ENCODE measurements around the gene PRDM16. TPM values are rescaled to one million over a fixed set of nuclear protein-coding genes. Genes with fewer than 3 reads are reported as not detected.

The PRDM16 gene
- polyA plus RNA-seq, 1 of the 3 experiments (the other 2 are of a cell fraction): not detected

DNA sequence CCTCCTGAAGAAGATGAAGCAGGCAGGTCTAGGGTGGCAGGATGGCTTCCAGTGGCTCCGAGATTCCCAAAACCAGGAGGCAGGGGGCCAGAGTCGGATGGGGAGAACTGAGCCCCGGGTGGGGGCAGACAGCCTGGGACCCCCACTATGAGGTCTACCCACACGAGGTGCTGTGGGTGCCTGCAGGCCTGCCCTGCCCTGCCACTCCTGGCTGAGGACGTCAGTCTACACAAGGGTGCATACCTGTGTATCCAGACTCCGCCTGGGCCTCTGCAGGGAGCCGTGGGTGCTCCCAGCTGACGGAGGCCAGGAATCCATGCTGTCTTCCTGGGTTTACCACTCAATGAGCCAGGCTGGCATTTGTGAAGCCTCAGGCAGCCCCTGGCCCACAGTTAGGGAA lies 80.3 kb downstream of the PRDM16 start:
- H3F3A ChIP-seq (replicated peaks; ENCODE audit: insufficient read depth): no peaks in the 10 kb centered on the region
- ChIA-PET CTCF (no interaction called here), POLR2A (no interaction called here)
- H4K20me1 ChIP-seq (ENCODE audit: insufficient read depth): no peaks in the 10 kb centered on the region
- H3K9me2 ChIP-seq: no peaks in the 10 kb centered on the region
- no peak overlapping the region for H3K9ac ChIP-seq
- DNase-seq: no peak
- no peaks in the 10 kb centered on the region for H3K79me2 ChIP-seq (ENCODE audit: insufficient read depth)
- no peaks in the 10 kb centered on the region for H3K9me3 ChIP-seq
- H3K36me3 ChIP-seq (replicated peaks in 1 of 2; ENCODE audit: control insufficient read depth in 1 of 2, insufficient read depth in 2 of 2, low read length in 1 of 2): no peaks in the 10 kb centered on the region
- H3K4me2 ChIP-seq: no peak overlapping the region
- no peak overlapping the region for H3K4me3 ChIP-seq (ENCODE audit: low read depth in 2 of 2, low read length in 1 of 2)
- TF ChIP-seq POLR2AphosphoS5 (IDR thresholded peaks at IDR 0.05; ENCODE audit: low read depth, low read length) (no peak), RXRA (IDR thresholded peaks at IDR 0.05; ENCODE audit: borderline replicate concordance, low read depth) (no peak), CHD2 (IDR thresholded peaks at IDR 0.05; ENCODE audit: low read length, partially characterized antibody) (no peak)
- H3K27ac ChIP-seq (ENCODE audit: low read depth in 2 of 2, low read length in 1 of 2): no peak overlapping the region
- no peak overlapping the region for H2AFZ ChIP-seq (ENCODE audit: low read depth)
- no peaks in the 10 kb centered on the region for H3K4me1 ChIP-seq (ENCODE audit: control insufficient read depth in 1 of 2, insufficient read depth in 2 of 2, low read depth in 1 of 2, low read length in 1 of 2)
- 20% methylated on average over 2 of the region's 8 CpGs for WGBS (ENCODE audit: low lambda C conversion rate)
- H3K27me3 ChIP-seq (ENCODE audit: insufficient read depth): no peaks in the 10 kb centered on the region

DNA sequence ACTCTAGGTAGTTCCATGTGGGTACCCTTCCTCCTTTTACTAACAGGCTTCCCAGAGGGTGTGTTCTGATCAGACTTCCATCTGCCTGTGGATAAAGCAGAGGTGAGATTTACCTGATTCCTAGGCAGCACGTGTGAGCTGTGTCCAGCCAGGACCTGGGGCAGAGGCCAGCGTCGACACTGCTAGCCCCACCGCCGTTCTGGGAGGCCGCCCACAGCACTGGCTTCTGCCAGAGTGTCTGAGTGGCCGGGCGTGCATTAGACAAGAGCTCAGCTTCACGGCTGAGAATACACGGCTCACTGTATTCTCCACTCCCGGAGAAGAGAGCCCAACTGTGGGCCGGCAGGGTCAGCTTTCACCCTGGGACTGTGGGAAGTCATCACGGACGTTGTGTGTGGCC lies 82.5 kb downstream of the PRDM16 start:
- no peak for TF ChIP-seq EP300 (IDR thresholded peaks at IDR 0.05; ENCODE audit: borderline replicate concordance in 1 of 2, low read depth in 1 of 2, low read length in 1 of 2)
- no peak for TF ChIP-seq RFX5 (IDR thresholded peaks at IDR 0.05; ENCODE audit: low read length)
- TF ChIP-seq MEF2A (IDR thresholded peaks at IDR 0.05; ENCODE audit: borderline replicate concordance, low read depth): no peak
- no peak for TF ChIP-seq EZH2phosphoT487 (IDR thresholded peaks at IDR 0.05; ENCODE audit: borderline replicate concordance, low read depth)
- TF ChIP-seq YY1 (IDR thresholded peaks at IDR 0.05; ENCODE audit: low read depth): no peak
- TF ChIP-seq, protein P1, sequence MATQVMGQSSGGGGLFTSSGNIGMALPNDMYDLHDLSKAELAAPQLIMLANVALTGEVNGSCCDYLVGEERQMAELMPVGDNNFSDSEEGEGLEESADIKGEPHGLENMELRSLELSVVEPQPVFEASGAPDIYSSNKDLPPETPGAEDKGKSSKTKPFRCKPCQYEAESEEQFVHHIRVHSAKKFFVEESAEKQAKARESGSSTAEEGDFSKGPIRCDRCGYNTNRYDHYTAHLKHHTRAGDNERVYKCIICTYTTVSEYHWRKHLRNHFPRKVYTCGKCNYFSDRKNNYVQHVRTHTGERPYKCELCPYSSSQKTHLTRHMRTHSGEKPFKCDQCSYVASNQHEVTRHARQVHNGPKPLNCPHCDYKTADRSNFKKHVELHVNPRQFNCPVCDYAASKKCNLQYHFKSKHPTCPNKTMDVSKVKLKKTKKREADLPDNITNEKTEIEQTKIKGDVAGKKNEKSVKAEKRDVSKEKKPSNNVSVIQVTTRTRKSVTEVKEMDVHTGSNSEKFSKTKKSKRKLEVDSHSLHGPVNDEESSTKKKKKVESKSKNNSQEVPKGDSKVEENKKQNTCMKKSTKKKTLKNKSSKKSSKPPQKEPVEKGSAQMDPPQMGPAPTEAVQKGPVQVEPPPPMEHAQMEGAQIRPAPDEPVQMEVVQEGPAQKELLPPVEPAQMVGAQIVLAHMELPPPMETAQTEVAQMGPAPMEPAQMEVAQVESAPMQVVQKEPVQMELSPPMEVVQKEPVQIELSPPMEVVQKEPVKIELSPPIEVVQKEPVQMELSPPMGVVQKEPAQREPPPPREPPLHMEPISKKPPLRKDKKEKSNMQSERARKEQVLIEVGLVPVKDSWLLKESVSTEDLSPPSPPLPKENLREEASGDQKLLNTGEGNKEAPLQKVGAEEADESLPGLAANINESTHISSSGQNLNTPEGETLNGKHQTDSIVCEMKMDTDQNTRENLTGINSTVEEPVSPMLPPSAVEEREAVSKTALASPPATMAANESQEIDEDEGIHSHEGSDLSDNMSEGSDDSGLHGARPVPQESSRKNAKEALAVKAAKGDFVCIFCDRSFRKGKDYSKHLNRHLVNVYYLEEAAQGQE (IDR thresholded peaks at IDR 0.05; ENCODE audit: low read depth, low read length): no peak
- TF ChIP-seq MXI1 (IDR thresholded peaks at IDR 0.05; ENCODE audit: low read depth, low read length): no peak
- no peak for TF ChIP-seq POLR2AphosphoS5 (IDR thresholded peaks at IDR 0.05; ENCODE audit: low read depth, low read length)
- no peak for TF ChIP-seq TAF1 (IDR thresholded peaks at IDR 0.05; ENCODE audit: borderline replicate concordance, low read depth, low read length)
- Histone ChIP-seq H3K4me3 (ENCODE audit: low read depth in 2 of 2, low read length in 1 of 2) (no peak overlapping the region), H3F3A (replicated peaks; ENCODE audit: insufficient read depth) (no peaks in the 10 kb centered on the region), H2AFZ (ENCODE audit: low read depth) (no peak overlapping the region), H3K9me3 (no peaks in the 10 kb centered on the region), H4K20me1 (ENCODE audit: insufficient read depth) (no peaks in the 10 kb centered on the region), H3K27me3 (ENCODE audit: insufficient read depth) (no peaks in the 10 kb centered on the region), H3K9ac (no peak overlapping the region), H3K4me2 (no peak overlapping the region), H3K4me1 (ENCODE audit: control insufficient read depth in 1 of 2, insufficient read depth in 2 of 2, low read depth in 1 of 2, low read length in 1 of 2) (no peaks in the 10 kb centered on the region), H3K36me3 (replicated peaks in 1 of 2; ENCODE audit: control insufficient read depth in 1 of 2, insufficient read depth in 2 of 2, low read length in 1 of 2) (no peaks in the 10 kb centered on the region), H3K27ac (ENCODE audit: low read depth in 2 of 2, low read length in 1 of 2) (no peak overlapping the region), H3K9me2 (no peaks in the 10 kb centered on the region), H3K79me2 (ENCODE audit: insufficient read depth) (no peaks in the 10 kb centered on the region)
- no peak for DNase-seq
- POLR2A ChIA-PET: no interaction called here
- CTCF ChIA-PET: no interaction called here
- WGBS (ENCODE audit: low lambda C conversion rate): 59% methylated on average over 7 of the region's 14 CpGs

All from SK-N-SH (cell line).